Inflammatory macrophage treated with lipopolysaccharide for 1 hour (primary cell): Measurements from ENCODE around the gene NFYC.

Source experiments
- DNase-seq, 2 donors: peaks; one replicate each; pipeline ENCODE4 v3.0.0-alpha.2; 2020 to 2022

NFYC gene

GRCh38 chr1:40783001-40783905 lies 91.7 kb downstream of the NFYC start, which contains the start of gene KCNQ4:
Gene KCNQ4 (plus strand): TSS chr1:40783787. CDS start chr1:40784094, 307 bp downstream.
- DNase-seq, result no peak

DNA sequence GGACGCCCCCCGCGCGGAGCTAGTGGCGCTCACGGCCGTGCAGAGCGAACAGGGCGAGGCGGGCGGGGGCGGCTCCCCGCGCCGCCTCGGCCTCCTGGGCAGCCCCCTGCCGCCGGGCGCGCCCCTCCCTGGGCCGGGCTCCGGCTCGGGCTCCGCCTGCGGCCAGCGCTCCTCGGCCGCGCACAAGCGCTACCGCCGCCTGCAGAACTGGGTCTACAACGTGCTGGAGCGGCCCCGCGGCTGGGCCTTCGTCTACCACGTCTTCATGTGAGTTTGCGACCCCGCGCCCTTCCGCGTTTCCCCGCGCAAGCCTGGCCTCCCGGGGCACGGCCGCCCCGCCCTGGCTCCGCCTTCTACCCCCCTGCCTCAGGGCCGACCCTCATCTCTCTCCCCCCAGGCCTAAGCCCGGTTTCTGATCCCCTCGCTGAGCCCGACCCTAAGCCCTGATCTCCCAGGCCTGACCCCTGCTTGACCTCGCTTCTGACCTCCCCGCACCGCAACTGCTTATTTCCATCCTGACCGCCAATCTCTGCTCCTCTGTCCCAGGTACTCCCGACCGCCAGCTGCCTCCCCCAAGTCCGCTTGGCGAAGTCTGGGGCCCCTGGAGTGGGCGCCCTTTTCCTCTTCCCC lies 92.8 kb downstream of the NFYC start:
- DNase-seq, result no peak

DNA sequence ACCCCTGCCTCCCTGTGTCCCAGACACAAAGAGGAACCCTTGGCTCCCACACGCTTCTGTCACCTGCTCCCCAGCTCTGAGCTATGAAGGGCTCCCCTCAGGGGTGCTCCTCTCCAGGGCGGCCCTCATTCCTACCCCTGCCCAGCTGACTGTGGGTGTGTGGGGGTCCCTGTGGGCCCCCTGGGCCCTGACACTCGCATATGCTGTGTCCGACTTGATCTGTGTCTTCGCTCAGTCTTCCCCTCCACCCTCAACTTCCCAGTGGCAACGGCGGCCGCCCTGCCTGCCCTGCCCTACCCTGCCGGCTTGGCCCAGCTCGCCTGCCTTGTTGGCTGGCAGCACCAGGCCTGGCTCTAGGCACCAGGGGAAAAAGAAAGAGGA lies 93.3 kb downstream of the NFYC start:
- DNase-seq, result no peak

- DNase-seq, result no peak
Measured at GRCh38 chr1:40785446-40785845, 93.9 kb downstream of the NFYC start.

- DNase-seq, result no peak
Measured at GRCh38 chr1:40786171-40786994, 94.9 kb downstream of the NFYC start.

- no peak for DNase-seq
Measured at GRCh38 chr1:40786995-40787705, 95.6 kb downstream of the NFYC start.

DNA sequence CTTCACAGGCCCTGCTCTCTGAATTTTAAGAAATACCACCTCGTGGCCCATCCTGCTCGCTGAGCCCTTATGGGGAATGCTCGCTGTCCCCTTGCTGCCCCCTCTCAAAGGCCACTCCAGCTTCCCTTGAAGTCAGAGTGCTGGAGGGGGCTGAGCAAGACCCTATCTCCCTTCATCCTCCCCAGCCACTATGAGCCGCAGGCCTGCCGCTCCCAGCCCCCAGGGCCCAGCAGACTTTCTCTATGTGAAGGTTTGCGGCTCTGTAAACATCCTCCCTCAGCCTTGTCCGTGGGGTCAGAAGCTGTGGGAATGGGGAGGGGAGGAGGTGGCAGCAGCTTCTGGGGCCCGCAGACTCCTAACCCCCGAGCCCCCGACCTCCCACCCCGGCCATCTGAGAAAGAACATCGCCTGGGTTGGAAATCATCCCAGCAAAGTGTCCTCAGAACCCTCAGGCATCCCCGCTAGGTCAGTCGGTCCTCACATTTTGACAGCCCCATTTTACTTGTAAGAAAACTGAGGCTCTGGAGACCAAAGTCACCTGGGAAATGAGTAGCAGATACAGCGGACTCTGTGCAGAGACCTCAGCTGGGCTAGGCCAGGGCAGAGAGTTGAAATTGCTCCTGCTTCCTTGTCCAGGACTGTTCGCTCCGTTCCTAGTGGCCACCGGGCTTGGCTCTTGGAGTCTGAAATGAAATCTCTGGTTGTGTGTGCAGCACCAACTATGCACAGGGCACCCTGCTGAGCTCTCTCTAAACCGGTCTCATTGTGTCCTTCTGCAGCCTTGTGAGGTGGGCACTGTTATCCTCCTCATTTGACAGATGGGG lies 96.4 kb downstream of the NFYC start:
- DNase-seq, result no peak

GRCh38 chr1:40788561-40789341 lies 97.2 kb downstream of the NFYC start:
- DNase-seq, result no peak

DNA sequence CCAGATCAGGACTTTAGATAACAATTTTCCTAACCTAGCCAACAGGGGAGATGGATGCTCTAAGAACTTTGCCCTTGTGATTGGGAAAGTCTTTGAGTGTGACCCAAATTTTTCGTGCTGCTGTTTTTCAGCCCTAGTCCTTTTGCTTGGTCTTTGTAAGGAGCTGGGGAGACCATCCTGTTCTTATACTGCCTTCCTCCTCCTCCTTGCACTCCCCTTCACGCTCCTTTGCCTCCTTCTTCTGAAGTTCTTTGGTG lies 97.8 kb downstream of the NFYC start:
- no peak for DNase-seq

DNA sequence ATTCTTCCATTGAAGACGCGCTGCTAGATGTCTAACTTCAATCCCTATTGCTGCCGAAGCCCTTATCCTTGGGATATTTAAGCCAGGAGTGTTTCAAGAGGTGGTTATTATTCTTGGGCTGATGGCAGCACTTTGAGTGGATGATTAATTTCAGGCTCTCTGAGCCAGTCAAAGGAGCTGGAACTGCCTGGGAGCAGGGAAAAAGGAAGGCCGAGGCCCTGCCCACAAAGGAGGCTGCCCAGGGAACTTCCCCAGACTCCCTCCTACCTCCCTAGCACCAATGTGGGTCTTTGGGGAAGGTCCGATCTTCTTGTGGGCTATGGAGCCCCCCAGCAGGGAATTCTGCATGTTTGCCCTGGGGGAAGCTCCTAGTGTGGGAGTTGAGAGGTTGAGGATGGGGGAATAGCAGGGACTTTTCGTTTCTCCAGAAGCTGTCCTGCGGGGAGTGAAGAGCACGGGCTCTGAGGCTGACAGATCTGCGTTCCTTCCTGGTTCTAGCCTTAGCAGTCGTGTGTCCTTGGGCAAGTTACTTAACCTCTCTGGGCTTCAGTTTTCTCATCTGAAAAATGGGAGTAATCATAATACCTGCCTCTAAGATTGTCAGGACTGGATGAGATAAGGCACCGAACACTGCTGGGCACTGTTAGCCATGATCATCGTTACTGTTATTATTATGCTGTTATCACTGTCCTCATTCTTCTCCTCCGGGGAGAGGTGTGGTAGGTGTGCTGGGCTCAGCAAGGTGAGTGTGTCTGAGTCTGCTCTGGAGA lies 98.3 kb downstream of the NFYC start:
- DNase-seq, result peak in 1 of 2 donors; percentile 27

DNA sequence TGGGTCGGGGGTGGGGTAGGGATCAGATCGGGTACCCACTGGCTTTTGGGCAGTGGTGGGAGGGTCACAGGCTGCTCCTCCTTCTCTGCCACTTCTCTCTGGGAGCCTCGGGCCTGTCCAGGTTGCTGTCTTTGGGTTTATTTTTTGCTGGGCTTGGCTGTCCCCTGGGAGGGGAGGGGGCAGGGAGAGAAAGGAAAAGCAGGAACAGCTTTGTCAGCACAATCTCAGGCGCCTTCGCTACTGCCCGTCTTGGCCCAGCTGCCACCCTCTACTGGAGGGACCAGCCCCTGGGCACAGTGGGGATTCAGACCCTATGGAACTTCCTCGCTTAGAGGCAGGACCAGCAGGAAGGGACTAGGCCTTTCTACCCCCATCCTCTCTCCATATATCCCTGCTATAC lies 100.5 kb downstream of the NFYC start:
- no peak for DNase-seq

DNA sequence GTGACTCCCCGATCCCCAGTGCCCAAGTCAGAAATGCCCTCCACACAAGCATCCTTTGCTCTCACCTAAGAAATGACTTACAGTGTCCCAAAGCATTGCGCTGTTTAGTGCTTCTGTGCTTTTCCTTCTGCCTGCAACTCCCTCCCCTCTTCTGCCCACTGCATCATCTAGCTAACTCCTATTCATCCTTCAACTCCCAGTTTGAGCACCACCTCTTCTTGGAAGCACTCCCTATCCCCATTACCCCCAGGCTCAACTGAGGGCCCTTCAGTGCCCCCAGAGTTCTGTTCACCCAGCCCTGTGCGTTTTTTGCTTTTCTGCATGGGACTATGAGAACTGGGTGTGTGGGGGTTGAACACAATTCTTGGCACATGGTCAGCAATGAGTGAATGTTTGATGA lies 102.1 kb downstream of the NFYC start:
- DNase-seq, result no peak

DNA sequence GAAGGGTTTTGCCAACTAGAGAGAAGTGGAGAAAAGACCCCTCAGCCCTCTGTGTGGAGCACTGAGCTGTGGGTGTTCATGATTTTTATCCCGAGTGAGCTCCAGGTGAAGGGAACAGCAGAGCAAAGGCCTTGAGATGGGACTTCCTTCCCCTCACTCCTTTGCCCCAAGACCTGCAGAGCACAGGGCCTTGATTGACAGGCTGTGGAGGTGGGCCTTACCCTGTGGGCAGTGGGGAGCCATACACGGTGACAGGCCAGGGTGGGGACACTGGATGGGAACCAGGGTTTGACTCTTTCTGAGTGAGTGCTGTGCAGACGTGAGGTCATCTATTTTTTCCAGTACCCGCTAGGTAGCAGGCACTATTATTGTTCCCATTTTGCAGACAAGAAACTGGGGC lies 102.5 kb downstream of the NFYC start:
- no peak for DNase-seq

- no peak for DNase-seq
Measured at GRCh38 chr1:40794974-40795715, 103.6 kb downstream of the NFYC start.

GRCh38 chr1:40795811-40796586 lies 104.5 kb downstream of the NFYC start:
- DNase-seq, result no peak

- no peak for DNase-seq
Measured at GRCh38 chr1:40796939-40797667, 105.6 kb downstream of the NFYC start.

DNA sequence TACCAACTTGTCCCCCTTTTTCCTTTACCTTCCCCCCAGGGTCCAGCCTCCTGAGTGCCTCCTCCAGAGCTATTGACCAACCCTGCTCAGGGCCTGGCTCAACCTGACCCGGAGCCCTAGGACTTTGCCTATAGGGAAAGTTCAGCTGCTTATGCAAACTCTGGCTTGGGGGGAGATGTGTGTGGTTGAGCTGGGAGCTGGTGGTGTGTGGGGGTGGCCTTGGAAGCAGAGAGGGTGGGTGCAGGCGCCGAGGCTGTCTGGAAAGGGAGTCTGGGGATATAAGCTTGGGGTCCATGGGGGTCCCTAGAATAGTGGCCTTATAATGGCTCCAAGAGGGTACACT lies 106.1 kb downstream of the NFYC start:
- DNase-seq, result no peak
